Stimulated activated CD8-positive, alpha-beta memory T cell treated with anti-CD3 and anti-CD28 coated beads, Interleukin-4, amount 100 ng/mL, for 1 hour (primary cell): Measurements from ENCODE around the gene IGBP1.
"Not testable (repeated sequence)": the region's sequence is repeated elsewhere in the genome, so short reads cannot be mapped to it uniquely, and the experiment has no call there.

Experiments
- DNase-seq, 2 donors: peaks; one replicate each; pipeline ENCODE4 v3.0.0-alpha.2; 2020; ENCODE audit warnings: low read depth in 2 of 2, low spot score in 1 of 2

The IGBP1 gene

DNA sequence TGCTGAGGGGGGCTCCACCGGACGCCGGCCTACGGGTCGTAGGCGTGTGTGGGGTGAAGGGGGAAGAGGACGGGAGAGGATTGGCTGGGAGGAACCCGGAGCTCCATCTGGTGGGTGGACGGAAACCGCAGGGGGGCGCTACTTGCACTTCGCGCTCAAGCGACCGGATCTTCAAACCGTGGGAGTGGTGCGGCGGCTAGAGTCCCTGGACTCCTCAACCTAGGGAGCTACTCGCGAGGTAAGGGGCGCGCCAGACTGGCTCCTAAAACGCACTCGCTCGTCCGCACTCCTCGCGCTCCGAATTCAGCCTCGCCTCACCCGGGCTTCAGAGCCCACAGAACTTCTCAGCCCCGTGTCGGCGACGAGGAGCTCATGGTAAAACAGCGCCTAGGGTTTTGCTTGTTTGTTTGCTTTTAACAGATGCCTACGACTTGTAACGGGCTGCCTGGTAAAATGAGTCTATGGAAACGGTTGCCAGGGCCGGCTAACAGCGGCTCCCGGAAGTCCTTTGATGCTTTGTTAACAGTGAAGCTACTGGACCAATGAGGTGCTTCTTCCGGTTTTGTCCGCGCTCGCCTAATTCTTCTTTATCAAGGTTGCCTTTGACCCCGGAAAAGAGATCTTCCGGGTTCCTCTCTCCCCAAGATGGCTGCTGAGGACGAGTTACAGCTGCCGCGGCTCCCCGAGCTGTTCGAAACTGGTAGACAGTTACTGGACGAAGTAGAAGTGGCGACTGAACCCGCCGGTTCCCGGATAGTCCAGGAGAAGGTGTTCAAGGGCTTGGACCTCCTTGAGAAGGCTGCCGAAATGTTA, at the start of gene IGBP1:
Gene IGBP1 (plus strand): TSS at position 145 of the 813 bp plus-strand sequence. CDS start 501 bp downstream, at position 646.
- peak; percentile 24 to 53 for DNase-seq

DNA sequence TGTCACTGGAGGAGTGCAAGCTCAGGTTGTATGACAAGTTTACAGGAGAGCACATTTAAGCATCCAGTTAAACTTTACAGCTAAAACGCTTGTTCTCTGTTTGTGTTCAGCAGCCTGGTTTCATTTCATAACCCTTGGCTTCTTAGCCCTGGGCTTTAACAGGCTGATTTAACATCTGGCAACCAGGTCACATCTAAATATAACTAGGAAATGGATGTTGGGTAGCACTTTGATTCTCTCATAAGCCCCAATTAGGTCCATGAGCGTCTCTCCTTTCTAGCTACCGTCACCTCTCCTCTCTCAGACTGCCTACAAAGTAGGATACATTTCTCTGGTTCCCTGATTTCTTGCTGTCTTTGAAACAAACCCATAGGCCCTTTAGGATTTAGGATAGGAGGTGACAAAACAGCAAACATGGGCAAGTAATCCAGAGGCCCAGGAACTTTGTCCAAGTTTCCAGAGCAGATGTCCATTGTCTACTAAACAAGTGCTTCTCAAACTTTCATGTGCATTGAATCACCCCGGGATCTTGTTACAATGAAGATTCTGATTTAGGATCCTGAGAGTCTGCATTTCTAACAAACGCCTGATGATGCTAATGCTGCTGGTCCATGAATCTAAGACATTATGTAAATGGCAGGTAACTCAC, 48.5 kb upstream of the IGBP1 start:
- DNase-seq, result no peak

DNA sequence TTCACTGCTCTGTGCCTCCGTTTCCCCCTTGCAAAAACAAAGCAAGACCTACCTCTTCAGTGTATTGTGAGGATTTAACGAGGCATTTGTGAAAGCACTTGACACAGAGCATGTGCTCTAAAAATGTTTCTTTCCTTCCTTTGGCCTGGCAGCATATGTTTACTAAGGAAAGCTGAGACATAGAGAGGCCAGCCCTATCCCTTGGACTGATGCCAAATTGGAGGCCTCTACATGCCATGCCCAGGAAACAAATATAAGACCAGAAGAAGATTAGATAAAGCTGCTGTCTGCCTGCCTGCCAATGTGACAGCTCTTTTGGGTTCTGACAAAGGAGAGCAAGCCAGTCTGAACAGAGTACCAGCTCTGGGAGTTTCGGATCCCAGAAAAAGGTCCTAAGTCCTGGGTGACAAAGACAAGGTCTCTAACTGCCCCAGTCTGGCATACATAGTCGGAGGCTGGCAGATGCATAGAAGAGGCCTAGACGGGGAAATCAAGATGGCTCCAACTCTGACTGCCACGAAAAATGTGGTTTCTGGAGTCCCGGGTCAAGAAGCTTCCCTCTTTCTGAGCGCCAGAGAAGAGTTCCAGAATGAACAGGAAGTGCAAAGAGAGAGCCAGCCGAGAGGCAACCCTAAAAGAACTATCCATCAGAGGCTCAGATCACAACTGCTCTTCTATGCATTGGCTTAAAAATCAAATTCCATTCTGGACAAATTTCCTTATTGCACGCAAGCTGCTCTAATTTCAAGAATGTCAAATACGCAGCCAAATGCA, 45.2 kb upstream of the IGBP1 start:
- DNase-seq, result no peak

DNA sequence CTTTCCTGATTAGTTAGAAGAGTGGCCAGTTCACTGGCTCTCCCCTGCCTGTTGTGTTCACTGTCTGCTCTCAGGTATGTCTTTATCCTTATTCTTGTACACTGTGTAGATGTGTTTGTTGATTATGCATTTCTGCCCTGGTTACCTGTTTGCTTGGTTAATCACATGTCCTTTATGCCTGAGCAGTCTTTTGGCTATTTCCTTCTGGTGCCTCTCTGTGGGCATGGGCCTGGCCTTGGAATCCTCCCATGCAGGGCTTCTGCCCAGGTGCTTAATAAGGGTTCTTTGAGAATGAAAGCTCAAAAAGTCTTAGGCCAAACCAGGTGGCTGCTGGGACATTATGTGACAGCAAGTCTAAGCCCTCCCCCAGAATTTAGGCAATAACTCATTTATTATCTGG, 44.5 kb upstream of the IGBP1 start:
- DNase-seq, result no peak

DNA sequence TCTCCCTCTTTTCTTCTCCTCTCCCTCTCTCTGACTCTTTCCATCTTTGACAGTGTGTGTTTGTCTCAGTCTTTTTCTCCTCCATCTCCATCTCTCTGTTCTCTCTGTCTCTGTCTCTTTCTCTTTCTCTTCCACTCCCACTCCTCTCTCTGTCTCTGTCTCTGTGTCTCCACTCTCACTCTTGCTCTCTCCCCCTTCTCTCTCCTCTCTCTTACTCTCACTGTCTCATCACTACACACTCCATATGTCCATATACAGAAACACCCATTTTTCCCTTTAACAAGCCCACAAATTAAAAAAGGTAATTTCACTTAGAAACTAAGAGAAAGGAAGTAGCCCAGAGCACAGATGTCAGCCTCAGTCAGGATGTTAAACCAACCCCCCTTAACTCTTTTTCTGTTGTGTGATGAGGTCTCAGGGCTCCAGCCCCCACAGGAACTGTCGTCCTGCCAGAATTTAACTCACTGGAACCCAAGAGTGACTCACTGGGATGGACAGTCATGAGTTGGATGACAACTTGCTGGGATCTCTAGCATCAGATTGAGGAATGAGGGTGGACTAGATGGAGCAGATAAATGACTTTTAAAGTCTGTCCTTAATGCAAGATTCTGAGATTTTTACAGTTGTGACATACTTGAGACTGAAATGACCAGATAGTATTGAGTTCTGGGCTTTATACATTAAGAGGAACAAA, 43.5 kb upstream of the IGBP1 start:
- DNase-seq, result no peak

DNA sequence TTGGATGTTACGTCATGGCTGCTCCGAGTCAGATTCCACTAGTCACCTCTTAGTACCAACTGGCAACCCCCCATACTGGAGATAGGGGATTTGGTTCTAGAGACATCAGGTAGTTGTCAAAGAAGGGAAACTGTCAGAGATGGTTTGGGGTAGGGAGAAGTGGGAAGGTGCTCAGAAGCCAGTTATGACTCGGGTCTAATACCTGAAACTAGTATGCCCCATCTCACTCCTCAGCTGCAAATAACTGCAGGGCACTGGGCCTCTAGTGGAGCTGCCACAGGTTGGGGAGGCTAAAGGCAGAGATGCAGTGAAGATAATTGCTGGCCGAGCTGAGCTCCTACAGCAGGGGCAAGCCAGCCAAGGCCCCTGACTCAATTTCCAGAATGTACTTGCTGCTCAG, 41.0 kb upstream of the IGBP1 start:
- DNase-seq, result no peak

DNA sequence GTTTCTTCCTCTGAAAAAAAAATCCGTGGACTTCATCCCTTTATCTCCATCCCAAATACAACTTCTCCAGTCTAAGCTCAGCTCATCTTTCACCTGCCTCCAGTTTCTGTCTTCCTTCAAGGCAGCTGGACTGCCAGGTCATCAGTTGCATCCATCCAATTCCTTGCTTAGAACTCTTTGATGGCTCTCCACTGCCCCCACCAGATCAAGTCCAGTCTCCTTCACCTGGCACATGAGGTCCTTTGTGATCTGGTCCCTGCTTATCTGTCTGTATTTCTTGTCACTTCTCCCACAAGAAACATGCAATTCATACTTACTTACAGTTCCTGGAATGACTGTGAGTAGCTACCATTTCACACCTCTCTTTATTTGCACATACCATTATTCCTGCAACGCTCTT, 37.2 kb upstream of the IGBP1 start:
- DNase-seq, result no peak

DNA sequence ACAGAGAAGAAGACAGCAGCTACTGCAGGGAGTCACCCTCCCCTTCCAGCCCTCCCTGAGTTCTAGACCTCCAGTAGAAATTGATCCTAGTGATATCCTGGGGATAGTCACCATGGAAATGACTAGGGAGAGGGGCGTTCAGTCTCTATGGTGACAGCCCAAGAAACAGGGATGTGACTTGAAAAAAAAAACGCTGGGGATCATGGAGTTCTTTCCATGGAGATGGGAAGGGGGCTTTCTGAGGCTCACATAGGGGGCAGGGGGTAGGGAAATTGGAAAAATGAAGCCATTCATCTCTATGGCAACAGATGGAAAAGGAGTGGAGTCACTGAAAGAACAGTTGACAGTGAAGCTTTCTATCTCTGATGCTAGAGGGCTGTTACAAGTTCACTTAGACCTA, 28.0 kb upstream of the IGBP1 start:
- DNase-seq, result no peak

DNA sequence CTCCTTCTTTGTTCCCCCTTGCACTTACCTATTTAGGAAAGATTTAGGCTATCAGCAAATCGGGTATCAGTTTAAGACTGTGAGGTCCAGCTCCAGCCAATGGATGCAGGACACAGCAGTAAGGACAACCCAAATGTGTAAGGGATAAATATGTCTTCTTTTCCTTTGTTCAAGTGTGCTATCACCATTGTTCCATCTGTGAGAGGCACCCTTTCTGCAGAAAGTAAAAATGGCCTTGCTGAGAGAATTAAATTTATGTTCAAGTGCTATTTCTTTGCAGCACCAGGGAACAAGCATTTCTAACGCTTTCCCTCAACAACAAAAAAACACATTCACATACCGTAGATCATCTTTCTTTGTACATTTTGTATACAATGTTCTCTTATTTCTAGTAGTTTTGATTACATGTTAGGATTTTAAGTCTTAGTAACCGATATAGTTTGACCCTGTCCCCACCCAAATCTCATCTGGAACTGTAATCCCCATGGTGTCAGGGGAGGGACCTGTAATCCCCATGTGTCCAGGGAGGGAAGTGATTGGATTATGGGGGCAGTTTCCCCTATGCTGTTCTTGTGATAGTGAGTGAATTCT, 21.7 kb upstream of the IGBP1 start:
- not testable (repeated sequence) for DNase-seq

DNA sequence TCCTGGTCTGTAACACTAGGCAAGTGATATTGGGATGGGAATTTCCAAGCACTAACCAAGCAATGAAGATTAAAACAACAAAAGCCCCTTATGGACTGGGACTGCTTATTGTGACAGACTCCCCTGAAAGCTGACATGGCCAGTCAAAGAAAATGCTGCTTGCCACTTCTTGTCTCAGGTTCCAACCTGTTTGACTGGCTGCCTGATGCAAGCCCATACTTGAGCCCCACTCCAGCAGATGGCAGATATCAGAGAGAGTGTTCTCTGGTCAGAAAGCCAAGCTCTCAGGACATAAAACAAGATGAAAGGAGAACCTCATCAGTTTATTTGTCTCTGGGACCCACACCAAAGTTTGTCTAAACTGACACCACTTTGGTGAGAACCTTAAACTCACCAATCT, 15.5 kb upstream of the IGBP1 start:
- no peak for DNase-seq

DNA sequence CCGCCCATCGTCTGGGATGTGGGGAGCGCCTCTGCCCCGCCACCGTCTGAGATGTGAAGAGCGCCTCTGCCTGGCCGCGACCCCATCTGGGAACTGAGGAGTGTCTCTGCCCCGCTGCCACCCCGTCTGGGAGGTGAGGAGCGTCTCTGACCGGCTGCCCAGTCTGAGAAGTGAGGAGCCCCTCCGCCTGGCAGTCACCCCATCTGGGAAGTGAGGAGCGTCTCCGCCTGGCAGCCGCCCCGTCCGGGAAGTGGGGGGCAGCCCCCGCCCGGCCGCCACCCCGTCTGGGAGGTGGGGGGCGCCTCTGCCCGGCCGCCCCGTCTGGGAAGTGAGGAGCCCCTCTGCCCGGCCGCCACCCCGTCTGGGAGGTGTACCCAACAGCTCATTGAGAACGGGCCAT, 10.2 kb upstream of the IGBP1 start:
- DNase-seq, result not testable (repeated sequence)

DNA sequence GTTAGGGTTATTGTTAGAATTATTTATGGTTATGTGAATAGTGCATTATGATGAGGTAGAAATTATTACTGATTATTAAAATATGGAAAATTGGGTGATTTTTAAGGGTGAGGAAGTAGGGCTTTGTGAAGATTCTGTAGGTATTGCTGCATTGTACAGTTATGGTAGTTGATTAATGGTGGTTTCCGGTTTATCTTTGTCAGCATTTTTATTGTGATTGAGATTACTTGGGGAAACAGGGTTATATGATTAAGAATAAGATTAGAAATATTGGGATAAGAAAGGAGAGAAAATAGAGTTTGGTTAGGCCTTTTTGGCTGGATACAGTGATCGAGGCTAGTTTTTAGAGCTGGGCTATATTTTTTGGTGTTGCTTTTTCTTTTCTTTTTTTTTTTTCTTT, 8.6 kb upstream of the IGBP1 start:
- DNase-seq, result no peak

DNA sequence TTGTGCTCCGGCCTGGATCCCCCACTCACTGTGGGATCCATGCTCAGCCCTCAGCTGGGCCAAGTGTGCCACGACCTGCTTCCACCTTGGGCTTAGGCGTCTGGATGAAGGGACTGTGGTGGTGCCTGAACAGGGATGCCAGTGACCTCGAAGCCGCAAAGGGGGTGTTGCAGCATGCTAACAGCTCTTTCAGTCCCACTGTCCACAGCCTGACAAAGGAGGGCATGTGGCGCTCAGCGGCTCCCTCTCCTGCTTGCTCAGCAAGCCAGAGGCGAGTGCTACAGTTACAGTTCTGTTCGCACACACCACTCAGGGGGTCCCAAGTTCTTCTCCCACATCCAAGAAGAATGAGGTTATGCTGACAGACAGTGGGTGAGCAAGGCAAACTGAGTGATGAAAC, 5.2 kb upstream of the IGBP1 start:
- no peak for DNase-seq

DNA sequence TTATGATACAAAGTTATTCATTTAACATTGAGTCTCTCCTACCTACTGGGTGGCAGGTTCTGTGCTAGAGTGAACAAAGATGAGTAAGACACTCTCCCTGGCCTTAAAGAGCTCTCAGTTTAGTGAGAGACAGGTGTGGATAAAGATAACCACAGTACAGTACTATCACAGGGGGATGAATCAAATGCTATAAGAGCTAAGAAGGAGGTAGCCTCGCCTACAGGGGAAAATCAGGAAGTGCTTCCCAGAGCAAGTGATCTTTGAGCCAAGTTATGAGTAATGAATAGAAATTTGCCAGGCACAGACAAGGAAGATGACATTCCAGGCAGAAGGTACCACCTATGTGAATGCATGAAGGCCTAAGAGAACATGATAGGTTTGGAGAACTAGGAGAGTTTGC, 3.4 kb upstream of the IGBP1 start:
- no peak for DNase-seq

DNA sequence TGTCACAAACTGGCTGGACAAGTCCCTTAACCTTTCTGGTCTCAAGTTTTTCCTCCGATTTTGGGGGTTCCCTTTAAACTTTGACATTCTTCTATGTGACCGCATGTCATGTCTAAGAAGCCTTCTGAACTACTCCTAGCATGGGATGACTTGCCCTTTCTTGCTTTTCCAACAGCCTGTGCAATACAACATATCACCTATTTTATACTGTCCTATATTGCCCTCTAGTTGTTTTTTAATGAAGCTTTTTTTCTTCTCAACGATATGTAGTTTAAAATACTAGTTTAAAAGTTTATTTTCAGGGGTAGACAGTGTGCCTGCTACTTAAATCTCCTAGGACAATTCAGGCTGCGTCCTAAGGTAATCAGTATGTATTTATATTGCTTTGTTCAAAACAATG, 1.0 kb upstream of the IGBP1 start:
- no peak for DNase-seq

DNA sequence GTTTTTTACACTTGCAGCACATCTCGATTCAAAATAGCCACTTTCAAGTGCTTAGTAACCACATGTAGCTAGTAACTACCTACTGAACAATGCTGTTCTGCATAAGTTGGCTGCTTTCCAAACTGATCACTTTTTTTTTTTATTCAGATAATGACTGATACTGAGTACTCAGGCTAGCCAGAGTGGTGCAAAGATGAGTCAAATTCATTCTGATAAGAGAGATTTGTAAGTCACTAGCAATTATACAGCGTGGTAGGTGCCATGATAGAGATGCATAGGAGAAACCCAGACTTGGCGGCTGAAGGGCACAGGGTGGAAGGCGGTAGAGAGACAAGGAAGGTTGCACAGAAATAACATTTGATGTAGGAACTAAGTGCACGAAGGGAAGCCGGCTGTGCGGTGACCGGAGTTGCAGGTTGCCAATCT, 357 bp upstream of the IGBP1 start:
- no peak for DNase-seq

DNA sequence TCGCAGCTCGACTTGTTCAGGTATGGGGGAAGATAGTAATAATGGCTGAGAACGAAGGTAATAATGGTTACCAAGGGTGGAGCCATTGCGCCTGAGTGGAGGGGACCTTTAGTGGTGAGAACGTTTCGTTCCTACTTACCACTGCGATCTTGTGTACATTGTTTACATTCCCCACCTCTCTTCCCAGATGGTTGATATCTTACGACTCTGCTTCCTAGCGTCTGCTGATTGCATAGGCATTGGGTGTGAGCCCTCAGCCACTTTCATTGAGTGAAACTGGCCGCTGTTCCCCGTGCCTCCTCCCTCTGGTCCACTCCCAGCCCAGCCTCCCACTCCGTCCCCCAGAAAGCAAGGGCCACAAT, 850 bp downstream of the IGBP1 start:
- no peak for DNase-seq

DNA sequence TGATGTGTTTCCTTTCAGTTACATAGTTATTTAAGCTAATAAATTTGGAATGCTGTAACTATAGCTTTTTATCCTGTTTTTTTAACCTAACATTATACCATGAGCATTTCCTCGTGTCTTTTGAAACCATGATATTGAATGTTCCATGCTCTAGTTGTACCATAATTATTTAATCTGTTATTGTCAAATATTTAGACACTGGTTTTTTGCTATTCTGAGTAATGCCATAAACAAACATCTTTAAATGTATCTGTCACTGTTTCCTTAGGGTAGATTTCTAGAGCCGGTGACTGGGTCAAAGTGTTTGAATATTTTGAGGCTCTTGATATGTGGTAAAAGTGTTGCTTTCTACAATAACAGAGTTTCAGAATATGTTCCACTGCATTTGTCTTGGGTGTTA, 5.4 kb downstream of the IGBP1 start:
- no peak for DNase-seq

DNA sequence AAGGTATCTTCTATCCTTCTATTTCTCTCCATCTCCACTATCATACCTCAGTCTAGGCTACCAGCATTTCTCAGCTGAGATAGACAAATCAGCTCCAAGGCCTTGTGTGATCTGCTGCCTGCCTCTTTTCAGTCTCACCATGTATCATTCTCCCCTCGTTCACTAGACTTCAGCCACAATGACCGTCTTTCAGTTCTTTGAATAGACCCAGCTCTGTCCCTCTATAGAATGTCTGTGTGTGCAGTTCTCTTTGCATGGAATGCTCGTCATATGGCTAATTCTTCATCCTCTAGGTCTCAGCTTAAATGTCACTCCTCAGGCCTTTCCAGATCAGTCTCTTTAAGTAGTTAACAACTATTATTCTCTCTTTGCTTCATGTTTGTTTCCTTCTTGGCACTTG, 6.5 kb downstream of the IGBP1 start:
- no peak for DNase-seq

DNA sequence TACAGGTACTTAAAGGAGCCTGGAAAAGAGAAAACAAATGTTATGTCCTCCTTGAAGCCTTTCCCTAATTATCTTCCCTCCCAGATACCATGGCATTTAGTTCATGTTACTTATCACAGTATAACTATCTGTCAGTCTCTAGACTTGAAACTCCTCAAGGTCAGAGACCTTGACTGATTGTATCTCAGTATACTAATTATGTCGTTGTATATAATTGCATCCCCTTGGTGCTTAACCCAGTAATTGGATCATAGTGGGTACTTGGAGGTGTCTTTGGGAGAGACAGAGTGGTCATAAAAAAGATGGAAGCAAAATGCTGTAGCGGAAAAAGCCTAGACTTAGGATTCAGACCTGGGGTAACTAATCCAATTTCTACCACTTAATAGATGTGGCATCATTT, 8.1 kb downstream of the IGBP1 start:
- DNase-seq, result no peak
